ENCODE results near the gene ANTXR1.
A peak's percentile ranks its signal among the peaks of the same experiment; 100 is the strongest.

The ANTXR1 gene

GRCh38 chr2:69221960-69222751 is 209.2 kb downstream of the ANTXR1 start:
- TF ChIP-seq ZC3H10 (CRISPR knock-in tag; IDR thresholded peaks at IDR 0.05) (no peak), ZFP30 (CRISPR knock-in tag; IDR thresholded peaks at IDR 0.05) (no peak), SNAI2 (CRISPR knock-in tag; IDR thresholded peaks at IDR 0.05) (no peak), PATZ1 (CRISPR knock-in tag; IDR thresholded peaks at IDR 0.05; ENCODE audit: borderline replicate concordance) (no peak), TCF4 (CRISPR knock-in tag; IDR thresholded peaks at IDR 0.05; ENCODE audit: borderline replicate concordance) (no peak), CSDC2 (CRISPR knock-in tag; IDR thresholded peaks at IDR 0.05) (no peak), ISL1 (CRISPR knock-in tag; IDR thresholded peaks at IDR 0.05) (no peak), ESRRG (CRISPR knock-in tag; IDR thresholded peaks at IDR 0.05) (no peak), ZNF8 (CRISPR knock-in tag; IDR thresholded peaks at IDR 0.05) (no peak), RARB (CRISPR knock-in tag; IDR thresholded peaks at IDR 0.05) (no peak), TOX (CRISPR knock-in tag; IDR thresholded peaks at IDR 0.05; ENCODE audit: borderline replicate concordance) (no peak), GLIS3 (CRISPR knock-in tag; IDR thresholded peaks at IDR 0.05) (no peak), POU6F1 (CRISPR knock-in tag; IDR thresholded peaks at IDR 0.05; ENCODE audit: borderline replicate concordance, low read depth) (no peak), ARNTL (CRISPR knock-in tag; IDR thresholded peaks at IDR 0.05; ENCODE audit: borderline replicate concordance, low read depth) (no peak), ZNF70 (CRISPR knock-in tag; IDR thresholded peaks at IDR 0.05) (no peak), ZNF565 (CRISPR knock-in tag; conservative IDR thresholded peaks at IDR 0.05; ENCODE audit: low read depth) (no peak)
- TF ChIP-seq, protein P1, sequence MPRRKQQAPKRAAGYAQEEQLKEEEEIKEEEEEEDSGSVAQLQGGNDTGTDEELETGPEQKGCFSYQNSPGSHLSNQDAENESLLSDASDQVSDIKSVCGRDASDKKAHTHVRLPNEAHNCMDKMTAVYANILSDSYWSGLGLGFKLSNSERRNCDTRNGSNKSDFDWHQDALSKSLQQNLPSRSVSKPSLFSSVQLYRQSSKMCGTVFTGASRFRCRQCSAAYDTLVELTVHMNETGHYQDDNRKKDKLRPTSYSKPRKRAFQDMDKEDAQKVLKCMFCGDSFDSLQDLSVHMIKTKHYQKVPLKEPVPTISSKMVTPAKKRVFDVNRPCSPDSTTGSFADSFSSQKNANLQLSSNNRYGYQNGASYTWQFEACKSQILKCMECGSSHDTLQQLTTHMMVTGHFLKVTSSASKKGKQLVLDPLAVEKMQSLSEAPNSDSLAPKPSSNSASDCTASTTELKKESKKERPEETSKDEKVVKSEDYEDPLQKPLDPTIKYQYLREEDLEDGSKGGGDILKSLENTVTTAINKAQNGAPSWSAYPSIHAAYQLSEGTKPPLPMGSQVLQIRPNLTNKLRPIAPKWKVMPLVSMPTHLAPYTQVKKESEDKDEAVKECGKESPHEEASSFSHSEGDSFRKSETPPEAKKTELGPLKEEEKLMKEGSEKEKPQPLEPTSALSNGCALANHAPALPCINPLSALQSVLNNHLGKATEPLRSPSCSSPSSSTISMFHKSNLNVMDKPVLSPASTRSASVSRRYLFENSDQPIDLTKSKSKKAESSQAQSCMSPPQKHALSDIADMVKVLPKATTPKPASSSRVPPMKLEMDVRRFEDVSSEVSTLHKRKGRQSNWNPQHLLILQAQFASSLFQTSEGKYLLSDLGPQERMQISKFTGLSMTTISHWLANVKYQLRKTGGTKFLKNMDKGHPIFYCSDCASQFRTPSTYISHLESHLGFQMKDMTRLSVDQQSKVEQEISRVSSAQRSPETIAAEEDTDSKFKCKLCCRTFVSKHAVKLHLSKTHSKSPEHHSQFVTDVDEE (CRISPR knock-in tag; IDR thresholded peaks at IDR 0.05) = no peak
- peak; percentile 63 for ATAC-seq

- peak; percentile 52 for ATAC-seq
- no peak for TF ChIP-seq RARB (CRISPR knock-in tag; IDR thresholded peaks at IDR 0.05)
- TF ChIP-seq TCF4 (CRISPR knock-in tag; IDR thresholded peaks at IDR 0.05; ENCODE audit: borderline replicate concordance) = no peak
- TF ChIP-seq, protein P2, sequence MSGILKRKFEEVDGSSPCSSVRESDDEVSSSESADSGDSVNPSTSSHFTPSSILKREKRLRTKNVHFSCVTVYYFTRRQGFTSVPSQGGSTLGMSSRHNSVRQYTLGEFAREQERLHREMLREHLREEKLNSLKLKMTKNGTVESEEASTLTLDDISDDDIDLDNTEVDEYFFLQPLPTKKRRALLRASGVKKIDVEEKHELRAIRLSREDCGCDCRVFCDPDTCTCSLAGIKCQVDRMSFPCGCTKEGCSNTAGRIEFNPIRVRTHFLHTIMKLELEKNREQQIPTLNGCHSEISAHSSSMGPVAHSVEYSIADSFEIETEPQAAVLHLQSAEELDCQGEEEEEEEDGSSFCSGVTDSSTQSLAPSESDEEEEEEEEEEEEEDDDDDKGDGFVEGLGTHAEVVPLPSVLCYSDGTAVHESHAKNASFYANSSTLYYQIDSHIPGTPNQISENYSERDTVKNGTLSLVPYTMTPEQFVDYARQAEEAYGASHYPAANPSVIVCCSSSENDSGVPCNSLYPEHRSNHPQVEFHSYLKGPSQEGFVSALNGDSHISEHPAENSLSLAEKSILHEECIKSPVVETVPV (CRISPR knock-in tag; IDR thresholded peaks at IDR 0.05) = no peak
- no peak for TF ChIP-seq ZNF70 (CRISPR knock-in tag; IDR thresholded peaks at IDR 0.05)
- no peak for TF ChIP-seq ZC3H10 (CRISPR knock-in tag; IDR thresholded peaks at IDR 0.05)
- no peak for TF ChIP-seq ZFP30 (CRISPR knock-in tag; IDR thresholded peaks at IDR 0.05)
Observed at GRCh38 chr2:69222953-69223658, 210.1 kb downstream of the ANTXR1 start.

DNA sequence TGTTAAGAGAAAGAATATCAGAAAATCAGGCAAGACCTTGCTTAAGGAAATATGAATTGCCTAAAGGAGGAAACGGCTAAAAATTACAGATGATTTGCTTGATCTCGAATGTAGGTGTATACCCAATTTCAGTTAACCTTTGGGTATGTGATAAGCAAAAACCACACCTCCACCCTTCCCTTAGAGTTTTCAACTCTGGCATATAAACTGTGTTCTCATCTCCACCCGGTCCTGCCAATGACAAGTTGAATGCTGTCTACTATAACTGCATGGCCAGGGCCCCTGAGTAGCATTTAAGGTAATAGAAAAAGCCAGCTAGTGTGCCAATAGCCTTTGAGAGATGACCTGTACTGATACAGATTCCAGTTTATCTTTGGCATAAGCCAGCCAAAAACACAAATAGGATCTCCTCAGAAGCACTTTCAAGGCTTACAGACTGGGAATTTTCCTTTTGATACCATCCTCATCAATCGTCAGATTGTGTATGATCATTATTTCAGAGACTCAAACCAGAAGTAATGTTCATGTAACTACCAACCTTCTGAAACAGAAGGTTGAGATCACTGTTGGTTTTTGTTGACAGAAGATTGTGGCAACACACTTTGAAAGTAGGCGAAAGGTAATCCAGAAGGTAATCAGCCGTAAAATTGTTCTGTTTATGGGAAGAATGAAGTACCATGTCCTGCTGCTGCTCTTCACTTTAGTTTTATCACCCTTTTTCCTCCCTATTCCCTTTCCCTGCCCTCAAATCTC is 211.0 kb downstream of the ANTXR1 start:
- TF ChIP-seq RARB (CRISPR knock-in tag; IDR thresholded peaks at IDR 0.05) (no peak), ESRRG (CRISPR knock-in tag; IDR thresholded peaks at IDR 0.05) (no peak), ZC3H10 (CRISPR knock-in tag; IDR thresholded peaks at IDR 0.05) (no peak), SNAI2 (CRISPR knock-in tag; IDR thresholded peaks at IDR 0.05) (no peak), ZFP30 (CRISPR knock-in tag; IDR thresholded peaks at IDR 0.05) (no peak), ZFP3 (CRISPR knock-in tag; IDR thresholded peaks at IDR 0.05) (no peak), TCF4 (CRISPR knock-in tag; IDR thresholded peaks at IDR 0.05; ENCODE audit: borderline replicate concordance) (no peak), ZNF8 (CRISPR knock-in tag; IDR thresholded peaks at IDR 0.05) (no peak), CSDC2 (CRISPR knock-in tag; IDR thresholded peaks at IDR 0.05) (no peak), ZNF70 (CRISPR knock-in tag; IDR thresholded peaks at IDR 0.05) (no peak), TOX (CRISPR knock-in tag; IDR thresholded peaks at IDR 0.05; ENCODE audit: borderline replicate concordance) (no peak), GLIS3 (CRISPR knock-in tag; IDR thresholded peaks at IDR 0.05) (no peak), ISL1 (CRISPR knock-in tag; IDR thresholded peaks at IDR 0.05) (no peak), OSR1 (CRISPR knock-in tag; IDR thresholded peaks at IDR 0.05) (no peak), ARNTL (CRISPR knock-in tag; IDR thresholded peaks at IDR 0.05; ENCODE audit: borderline replicate concordance, low read depth) (no peak)
- TF ChIP-seq, protein P1 (CRISPR knock-in tag; IDR thresholded peaks at IDR 0.05) = no peak
- ATAC-seq = no peak
